HG02981 (cell line): ENCODE results near the gene SUMF2.
A peak's percentile ranks its signal among the peaks of the same experiment; 100 is the strongest.
"Not testable (repeated sequence)": the region's sequence is repeated elsewhere in the genome, so short reads cannot be mapped to it uniquely, and the experiment has no call there.

Experiments used
- ATAC-seq: cut with Tn5 transposase; IDR thresholded peaks from one replicate; pipeline ENCODE4 v1.9.1; 2021; ENCODE audit warnings: mild to moderate bottlenecking, moderate library complexity; ENCODE audit not compliant: unreplicated experiment

The SUMF2 gene

GRCh38 chr7:56053993-56054392 lies 10.1 kb upstream of the SUMF2 start:
- ATAC-seq: no peak

GRCh38 chr7:56062382-56062781 lies 1.7 kb upstream of the SUMF2 start:
- ATAC-seq: no peak

- ATAC-seq: no peak
Observed at GRCh38 chr7:56063500-56063881, 595 bp upstream of the SUMF2 start.

GRCh38 chr7:56066376-56066775 lies 2.3 kb downstream of the SUMF2 start:
- not testable (repeated sequence) for ATAC-seq

GRCh38 chr7:56074371-56074791 lies 10.3 kb downstream of the SUMF2 start:
- peak; percentile 92 for ATAC-seq

GRCh38 chr7:56077681-56078080 lies 13.6 kb downstream of the SUMF2 start:
- no peak for ATAC-seq

- ATAC-seq: no peak
Observed at GRCh38 chr7:56078196-56078595, 14.1 kb downstream of the SUMF2 start.

- ATAC-seq: no peak
Observed at GRCh38 chr7:56079450-56080185, 15.5 kb downstream of the SUMF2 start.

GRCh38 chr7:56080726-56081435 lies 16.8 kb downstream of the SUMF2 start:
- ATAC-seq: not testable (repeated sequence)

GRCh38 chr7:56081626-56082340 lies 17.7 kb downstream of the SUMF2 start:
- ATAC-seq: no peak

GRCh38 chr7:56083150-56083785 lies 19.2 kb downstream of the SUMF2 start:
- no peak for ATAC-seq

- no peak for ATAC-seq
Observed at GRCh38 chr7:56086761-56087160, 22.7 kb downstream of the SUMF2 start.

GRCh38 chr7:56087445-56087844 lies 23.4 kb downstream of the SUMF2 start:
- ATAC-seq: no peak

GRCh38 chr7:56091591-56091990 lies 27.5 kb downstream of the SUMF2 start:
- ATAC-seq: no peak

GRCh38 chr7:56092388-56092787 lies 28.3 kb downstream of the SUMF2 start:
- ATAC-seq: not testable (repeated sequence)

- ATAC-seq: no peak
Observed at GRCh38 chr7:56092789-56093531, 28.9 kb downstream of the SUMF2 start, which contains the start of gene PHKG1. Gene PHKG1 (minus strand): TSS chr7:56092952. CDS start chr7:56088941, 4,011 bp downstream.

GRCh38 chr7:56097700-56098099 lies 33.6 kb downstream of the SUMF2 start:
- ATAC-seq: no peak

- ATAC-seq: not testable (repeated sequence)
Observed at GRCh38 chr7:56098187-56099008, 34.3 kb downstream of the SUMF2 start.

- no peak for ATAC-seq
Observed at GRCh38 chr7:56099653-56100052, 35.6 kb downstream of the SUMF2 start.

- not testable (repeated sequence) for ATAC-seq
Observed at GRCh38 chr7:56104138-56104537, 40.1 kb downstream of the SUMF2 start.
